H9 (cell line): Measurements from ENCODE around the gene LRRFIP2. TPM values are rescaled to one million over a fixed set of nuclear protein-coding genes. Genes with fewer than 3 reads are reported as not detected.

Experiments
- DNase-seq: peaks from one replicate; pipeline ENCODE4 v3.0.0-alpha.2; 2017
- H2AFZ ChIP-seq: one replicate; pipeline ENCODE4 v1.6.1; 2013; ENCODE audit warnings: mild to moderate bottlenecking, low read length, control low read depth, moderate library complexity
- H2AK5ac ChIP-seq: 2 replicates; pipeline ENCODE4 v1.6.1; 2013; ENCODE audit warnings: low read length, control low read depth, mixed read lengths; ENCODE audit not compliant: insufficient read length
- H2BK120ac ChIP-seq: one replicate; pipeline ENCODE4 v1.6.1; 2013; ENCODE audit warnings: low read depth, mild to moderate bottlenecking, low read length, control low read depth, inconsistent platforms; ENCODE audit not compliant: poor library complexity, severe bottlenecking
- H2BK12ac ChIP-seq: 2 replicates; pipeline ENCODE4 v1.6.1; 2013; ENCODE audit warnings: low read length, control low read depth, mixed read lengths, low read depth; ENCODE audit not compliant: insufficient read length
- H2BK15ac ChIP-seq: 2 replicates; pipeline ENCODE4 v1.6.1; 2013; ENCODE audit warnings: low read depth, low read length, control low read depth
- H2BK20ac ChIP-seq: one replicate; pipeline ENCODE4 v1.6.1; 2013; ENCODE audit warnings: low read depth, mild to moderate bottlenecking, low read length, control low read depth, inconsistent platforms; ENCODE audit not compliant: poor library complexity, severe bottlenecking
- H2BK5ac ChIP-seq: 2 replicates; pipeline ENCODE4 v1.6.1; 2013; ENCODE audit warnings: low read length, control low read depth, mixed read lengths; ENCODE audit not compliant: insufficient read length
- H3K14ac ChIP-seq: 2 replicates; pipeline ENCODE4 v1.6.1; 2013; ENCODE audit warnings: low read length, control low read depth; ENCODE audit not compliant: insufficient read depth
- H3K18ac ChIP-seq: 2 replicates; pipeline ENCODE4 v1.6.1; 2013; ENCODE audit warnings: low read depth, mild to moderate bottlenecking, mixed read lengths, low read length, control low read depth; ENCODE audit not compliant: insufficient read length
- H3K23ac ChIP-seq: 2 replicates; pipeline ENCODE4 v1.6.1; 2013; ENCODE audit warnings: low read length, control low read depth, mixed read lengths, low read depth; ENCODE audit not compliant: insufficient read length
- H3K23me2 ChIP-seq: 2 replicates; pipeline ENCODE4 v1.6.1; 2013; ENCODE audit warnings: low read depth, mild to moderate bottlenecking, mixed read lengths, low read length, control low read depth; ENCODE audit not compliant: insufficient read length, poor library complexity, severe bottlenecking
- H3K27ac ChIP-seq: 2 replicates; pipeline ENCODE4 v1.5.1; 2013; ENCODE audit warnings: low read length, control low read depth, mixed read lengths, low read depth; ENCODE audit not compliant: insufficient read length
- H3K27me3 ChIP-seq: 2 replicates; pipeline ENCODE4 v1.6.1; 2013; ENCODE audit warnings: low read length, control low read depth, inconsistent platforms; ENCODE audit not compliant: insufficient read depth
- H3K4ac ChIP-seq: 2 replicates; pipeline ENCODE4 v1.6.1; 2013; ENCODE audit warnings: low read depth, mild to moderate bottlenecking, control low read depth, inconsistent platforms, low read length, moderate library complexity
- H3K4me1 ChIP-seq: 2 replicates; pipeline ENCODE4 v1.6.1; 2013; ENCODE audit warnings: low read length, control low read depth, inconsistent platforms; ENCODE audit not compliant: insufficient read depth
- H3K4me2 ChIP-seq: 2 replicates; pipeline ENCODE4 v1.6.1; 2013; ENCODE audit warnings: low read length, control low read depth, mixed read lengths; ENCODE audit not compliant: insufficient read length, insufficient read depth
- H3K56ac ChIP-seq: 2 replicates; pipeline ENCODE4 v1.6.1; 2013; ENCODE audit warnings: low read depth, mild to moderate bottlenecking, mixed read lengths, low read length, control low read depth; ENCODE audit not compliant: insufficient read length
- H3K79me1 ChIP-seq: 2 replicates; pipeline ENCODE4 v1.6.1; 2013; ENCODE audit warnings: low read depth, mild to moderate bottlenecking, moderate library complexity, low read length, control low read depth, inconsistent platforms; ENCODE audit not compliant: insufficient read depth, poor library complexity, severe bottlenecking
- H3K79me2 ChIP-seq: 2 replicates; pipeline ENCODE4 v1.6.1; 2013; ENCODE audit warnings: low read length, control low read depth, inconsistent platforms; ENCODE audit not compliant: insufficient read depth
- H3K9ac ChIP-seq: 2 replicates; pipeline ENCODE4 v1.6.1; 2013; ENCODE audit warnings: low read length, control low read depth, mixed read lengths; ENCODE audit not compliant: insufficient read length; ENCODE audit errors: extremely low read depth
- H3K9me3 ChIP-seq: one replicate; pipeline ENCODE4 v1.6.1; 2013; ENCODE audit warnings: low read depth, low read length, inconsistent platforms; ENCODE audit not compliant: control insufficient read depth
- H3T11ph ChIP-seq: one replicate; pipeline ENCODE4 v1.6.1; 2013; ENCODE audit warnings: mild to moderate bottlenecking, low read length, control low read depth, inconsistent platforms
- H4K20me1 ChIP-seq: one replicate; pipeline ENCODE4 v1.6.1; 2013; ENCODE audit not compliant: control insufficient read depth, insufficient read length, insufficient read depth
- H4K5ac ChIP-seq: 2 replicates; pipeline ENCODE4 v1.6.1; 2013; ENCODE audit warnings: low read depth, mild to moderate bottlenecking, mixed read lengths, low read length, control low read depth; ENCODE audit not compliant: insufficient read length
- H4K8ac ChIP-seq: replicated peaks from 2 replicates; pipeline ENCODE4 v1.6.1; 2013; ENCODE audit warnings: low read length, control low read depth, mixed read lengths, low read depth; ENCODE audit not compliant: insufficient read length
- H4K91ac ChIP-seq: 2 replicates; pipeline ENCODE4 v1.6.1; 2013; ENCODE audit warnings: low read depth, mild to moderate bottlenecking, moderate library complexity, mixed read lengths, low read length, control low read depth; ENCODE audit not compliant: insufficient read length
- H3K27ac Mint-ChIP-seq, 3 experiments: 2 replicates in 2 of 3; 3 replicates in 1 of 3; pipeline ENCODE4 v1.8.0; 2020 to 2021; ENCODE audit warnings: mixed read lengths in 3 of 3, mild to moderate bottlenecking in 1 of 3, moderate library complexity in 1 of 3
- H3K27me3 Mint-ChIP-seq: 2 replicates; pipeline ENCODE4 v1.8.0; 2021; ENCODE audit warnings: low read depth, mild to moderate bottlenecking, moderate library complexity, mixed read lengths
- H3K36me3 Mint-ChIP-seq, 3 experiments: 2 replicates in 2 of 3; 3 replicates in 1 of 3; pipeline ENCODE4 v1.8.0; 2020 to 2021; ENCODE audit warnings: low read depth in 3 of 3, mixed read lengths in 3 of 3; ENCODE audit not compliant: insufficient read depth in 1 of 3
- H3K4me1 Mint-ChIP-seq, 2 experiments: 2 replicates each; pipeline ENCODE4 v1.8.0; 2020; ENCODE audit warnings: mixed read lengths in 2 of 2
- H3K4me3 Mint-ChIP-seq, 2 experiments: 2 replicates in 1 of 2; 3 replicates in 1 of 2; pipeline ENCODE4 v1.8.0; 2020 to 2021; ENCODE audit warnings: mild to moderate bottlenecking in 2 of 2, mixed read lengths in 2 of 2, moderate library complexity in 1 of 2
- H3K9me3 Mint-ChIP-seq, 2 experiments: 2 replicates in 1 of 2; 3 replicates in 1 of 2; pipeline ENCODE4 v1.8.0; 2020; ENCODE audit warnings: mild to moderate bottlenecking in 2 of 2, mixed read lengths in 2 of 2, moderate library complexity in 1 of 2
- CTCF ChIP-seq: fragments of 200-600 bp; sonication (generic); conservative IDR thresholded peaks from 3 replicates; pipeline ENCODE4 v1.8.0; 2021; ENCODE audit warnings: antibody characterized with exemption, mild to moderate bottlenecking
- WGBS: extraction: QIAGEN DNeasy Blood & Tissue Kit; methylation state at CpG from one replicate; pipeline ENCODE4 v1.1.7; 2013; ENCODE audit warnings: missing lambda C conversion rate, low lambda C conversion rate, mixed read lengths; ENCODE audit not compliant: insufficient read length; ENCODE audit errors: extremely low coverage; 5-methylcytosine and 5-hydroxymethylcytosine counted together
- total RNA-seq: library from RNA; stranded (reverse); gene quantifications from 2 replicates; pipeline ENCODE4 v1.2.1, GENCODE V29; 2021

The LRRFIP2 gene
- total RNA-seq, 1 experiment from 2014 or later = 30.7 TPM

- no peak for DNase-seq
- no peak overlapping the region for H4K5ac ChIP-seq
- H3K23me2 ChIP-seq = no peaks in the 10 kb centered on the region
- no peak overlapping the region for H3K56ac ChIP-seq
- no peak overlapping the region for H3K14ac ChIP-seq
- no peak overlapping the region for H2BK15ac ChIP-seq
- TF ChIP-seq CTCF = no peak
- no peak overlapping the region for H3K4ac ChIP-seq
- no peak overlapping the region for H3K27ac ChIP-seq
- no peak overlapping the region for H2BK20ac ChIP-seq
- no peak overlapping the region for H2AK5ac ChIP-seq
- no peak overlapping the region for H2BK120ac ChIP-seq
- H4K20me1 ChIP-seq = no peaks in the 10 kb centered on the region
- no peak overlapping the region for H3T11ph ChIP-seq
- no peaks in the 10 kb centered on the region for H3K79me2 ChIP-seq
- no peak overlapping the region for H3K4me2 ChIP-seq
- H3K23ac ChIP-seq = no peak overlapping the region
- no peak overlapping the region for H4K8ac ChIP-seq
- Mint-ChIP-seq H3K36me3 (peaks cover 21 to 62% (median 45%) of the 10 kb centered on the region in 3 experiments), H3K4me3 (no peak overlapping the region; a peak in 1 of 5 replicates), H3K27me3 (no peaks in the 10 kb centered on the region), H3K27ac (no peak overlapping the region), H3K9me3 (peaks cover 7 to 10% of the 10 kb centered on the region in 2 experiments; a peak in 2 of 5 replicates), H3K4me1 (peaks cover 0 to 2% of the 10 kb centered on the region in 2 experiments; a peak in 1 of 4 replicates)
- no CpG with 5 or more reads among the region's 1 CpG for WGBS
- H2BK5ac ChIP-seq = no peak overlapping the region
- no peak overlapping the region for H3K18ac ChIP-seq
- H3K27me3 ChIP-seq = no peaks in the 10 kb centered on the region
- H3K9me3 ChIP-seq = no peaks in the 10 kb centered on the region
- H3K4me1 ChIP-seq = no peaks in the 10 kb centered on the region
- no peak overlapping the region for H3K9ac ChIP-seq
- no peaks in the 10 kb centered on the region for H3K79me1 ChIP-seq
- no peak overlapping the region for H2BK12ac ChIP-seq
- no peak overlapping the region for H4K91ac ChIP-seq
- H2AFZ ChIP-seq = no peak overlapping the region
Observed at GRCh38 chr3:37040231-37040630, 134.2 kb downstream of the LRRFIP2 start.
